ENCODE results near the gene IZUMO1. TPM values are rescaled to one million over a fixed set of nuclear protein-coding genes. Genes with fewer than 3 reads are reported as not detected.

IZUMO1 gene
- total and polyA plus RNA-seq, 9 of the 15 experiments (the other 6 are each of a cell fraction or from before 2014, with no cell fraction given) = 0.14 to 2.1 (median 0.73) TPM

GRCh38 chr19:48741129-48741999 lies 5.3 kb downstream of the IZUMO1 start (continued):
- TF ChIP-seq CHAMP1 (IDR thresholded peaks at IDR 0.05) = no peak
- TF ChIP-seq KDM5B (IDR thresholded peaks at IDR 0.05; ENCODE audit: insufficient replicate concordance, low read depth, low read length) = peak; percentile 39
- peak; percentile 64; the same call in 1 of the 2 replicates for TF ChIP-seq TFAP4 (CRISPR knock-in tag; IDR thresholded peaks at IDR 0.05; ENCODE audit: borderline replicate concordance)
- TF ChIP-seq ZNF699 (CRISPR knock-in tag; IDR thresholded peaks at IDR 0.05; ENCODE audit: insufficient replicate concordance) = no peak
- no peak for TF ChIP-seq ZNF280B (CRISPR knock-in tag; IDR thresholded peaks at IDR 0.05)
- no peak for TF ChIP-seq FOXP4 (CRISPR knock-in tag; IDR thresholded peaks at IDR 0.05; ENCODE audit: borderline replicate concordance)
- TF ChIP-seq ZNF354B (CRISPR knock-in tag; IDR thresholded peaks at IDR 0.05) = no peak
- TF ChIP-seq MXI1 (IDR thresholded peaks at IDR 0.05; ENCODE audit: low read depth, low read length) = no peak
- TF ChIP-seq ZKSCAN8 (CRISPR knock-in tag; IDR thresholded peaks at IDR 0.05) = no peak
- no peak for TF ChIP-seq YBX1 (IDR thresholded peaks at IDR 0.05)
- TF ChIP-seq CEBPZ (IDR thresholded peaks at IDR 0.05; ENCODE audit: borderline replicate concordance, low read depth, low read length) = no peak
- TF ChIP-seq MED1 (CRISPR knock-in tag; IDR thresholded peaks at IDR 0.05; ENCODE audit: borderline replicate concordance) = no peak
- TF ChIP-seq ZNF584 (CRISPR knock-in tag; IDR thresholded peaks at IDR 0.05; ENCODE audit: low read depth) = no peak
- TF ChIP-seq RBM17 (IDR thresholded peaks at IDR 0.05; ENCODE audit: borderline replicate concordance, low read depth, low read length) = no peak
- no peak for TF ChIP-seq MAFF (IDR thresholded peaks at IDR 0.05; ENCODE audit: low read length)
